HepG2 (cell line): ENCODE results near the gene NR0B1. TPM values are rescaled to one million over a fixed set of nuclear protein-coding genes. Genes with fewer than 3 reads are reported as not detected.

ENCODE experiments used
- ATAD3A ChIP-seq: sonication (generic); formaldehyde crosslinking; IDR thresholded peaks from 2 replicates; pipeline ENCODE4 v1.4.0; 2020; ENCODE audit warnings: missing genetic modification reagents
- CBX5 ChIP-seq: sonication (generic); formaldehyde crosslinking; IDR thresholded peaks from 2 replicates; pipeline ENCODE4 v1.4.0; 2020; ENCODE audit warnings: missing genetic modification reagents, borderline replicate concordance
- CREB1 ChIP-seq, 2 experiments: fragments of 450-650 bp in 1 of 2; IDR thresholded peaks; 2 replicates each; pipeline ENCODE4 v1.6.1; 2016 to 2017; ENCODE audit warnings: control low read depth in 1 of 2, mild to moderate bottlenecking in 1 of 2, missing compliant biosample characterization in 1 of 2, missing genetic modification characterization in 1 of 2
- FOXA3 ChIP-seq: IDR thresholded peaks from 2 replicates; pipeline ENCODE4 v1.6.1; 2016; ENCODE audit warnings: missing genetic modification reagents, missing compliant biosample characterization
- HMG20A ChIP-seq: IDR thresholded peaks from 2 replicates; pipeline ENCODE4 v1.6.1; 2016; ENCODE audit warnings: borderline replicate concordance
- ISL2 ChIP-seq: sonication (generic); formaldehyde crosslinking; IDR thresholded peaks from 2 replicates; pipeline ENCODE4 v1.5.0; 2020; ENCODE audit warnings: missing genetic modification reagents
- JUNB ChIP-seq: sonication (generic); formaldehyde crosslinking; IDR thresholded peaks from 2 replicates; pipeline ENCODE4 v1.8.0; 2022; ENCODE audit warnings: missing genetic modification reagents, mild to moderate bottlenecking, borderline replicate concordance
- JUND ChIP-seq: sonication (generic); formaldehyde crosslinking; IDR thresholded peaks from 2 replicates; pipeline ENCODE4 v1.8.0; 2022; ENCODE audit warnings: mild to moderate bottlenecking, missing genetic modification reagents
- MTF1 ChIP-seq: sonication (generic); formaldehyde crosslinking; IDR thresholded peaks from 2 replicates; pipeline ENCODE4 v1.5.0; 2020; ENCODE audit warnings: missing genetic modification reagents
- NCOA2 ChIP-seq: sonication (generic); formaldehyde crosslinking; IDR thresholded peaks from 2 replicates; pipeline ENCODE4 v1.8.0; 2022; ENCODE audit warnings: inconsistent platforms
- NFE2L1 ChIP-seq: sonication (generic); formaldehyde crosslinking; IDR thresholded peaks from 2 replicates; pipeline ENCODE4 v1.4.0; 2020; ENCODE audit warnings: missing genetic modification reagents, mild to moderate bottlenecking, borderline replicate concordance
- RARA ChIP-seq: IDR thresholded peaks from 2 replicates; pipeline ENCODE4 v1.6.1; 2016; ENCODE audit warnings: missing genetic modification reagents, missing compliant biosample characterization
- SALL1 ChIP-seq: sonication (generic); formaldehyde crosslinking; IDR thresholded peaks from 2 replicates; pipeline ENCODE4 v1.8.0; 2022; ENCODE audit warnings: mild to moderate bottlenecking, missing genetic modification reagents
- SOX5 ChIP-seq: IDR thresholded peaks from 2 replicates; pipeline ENCODE4 v1.6.1; 2016; ENCODE audit warnings: borderline replicate concordance
- TBX2 ChIP-seq: sonication (generic); formaldehyde crosslinking; IDR thresholded peaks from 2 replicates; pipeline ENCODE4 v1.5.0; 2020; ENCODE audit warnings: missing genetic modification reagents, mild to moderate bottlenecking, borderline replicate concordance
- ZNF205 ChIP-seq: IDR thresholded peaks from 2 replicates; pipeline ENCODE4 v1.6.1; 2018; ENCODE audit warnings: missing biosample characterization, missing genetic modification reagents
- ZNF382 ChIP-seq: sonication (generic); formaldehyde crosslinking; IDR thresholded peaks from 2 replicates; pipeline ENCODE4 v1.5.0; 2020; ENCODE audit warnings: missing genetic modification reagents, mild to moderate bottlenecking, borderline replicate concordance
- polyA plus RNA-seq, 8 experiments: library from polyadenylated mRNA; depleted of rRNA in 3 of 8; stranded (reverse) in 7 of 8; unstranded in 1 of 8; fragments of >200 nt; fragmentation: Illumina TruSeq in 4 of 8; extraction: Trizol in 4 of 8; gene quantifications; 2 replicates each; pipeline versions ENCODE4 v1.2.1 to v1.2.3, GENCODE V29; 2011 to 2016; ENCODE audit warnings: low read depth in 4 of 8, missing spikeins in 1 of 8, mixed read lengths in 1 of 8; ENCODE audit not compliant: insufficient read depth in 1 of 8
- total RNA-seq, 5 experiments: library from RNA; depleted of rRNA; stranded (reverse); fragments of >200 nt; fragmentation: Illumina TruSeq; extraction: Trizol; gene quantifications; 2 replicates each; pipeline ENCODE4 v1.2.3, GENCODE V29; 2016; ENCODE audit warnings: low read depth in 1 of 5
- TF ChIP-seq, protein P1 (sequence below): IDR thresholded peaks from 2 replicates; pipeline ENCODE4 v1.6.1; 2016; ENCODE audit warnings: low read depth
- TF ChIP-seq, protein P2 (sequence below): sonication (generic); formaldehyde crosslinking; IDR thresholded peaks from 2 replicates; pipeline ENCODE4 v1.4.0; 2020; ENCODE audit warnings: missing genetic modification reagents, borderline replicate concordance
- TF ChIP-seq, protein P3 (sequence below): sonication (generic); formaldehyde crosslinking; IDR thresholded peaks from 2 replicates; pipeline ENCODE4 v1.5.1; 2020; ENCODE audit warnings: mild to moderate bottlenecking, missing genetic modification reagents, borderline replicate concordance

Gene NR0B1
- total and polyA plus RNA-seq, 2 of the 13 experiments (the other 11 are each of a cell fraction or from before 2014, with no cell fraction given) = not detected

DNA sequence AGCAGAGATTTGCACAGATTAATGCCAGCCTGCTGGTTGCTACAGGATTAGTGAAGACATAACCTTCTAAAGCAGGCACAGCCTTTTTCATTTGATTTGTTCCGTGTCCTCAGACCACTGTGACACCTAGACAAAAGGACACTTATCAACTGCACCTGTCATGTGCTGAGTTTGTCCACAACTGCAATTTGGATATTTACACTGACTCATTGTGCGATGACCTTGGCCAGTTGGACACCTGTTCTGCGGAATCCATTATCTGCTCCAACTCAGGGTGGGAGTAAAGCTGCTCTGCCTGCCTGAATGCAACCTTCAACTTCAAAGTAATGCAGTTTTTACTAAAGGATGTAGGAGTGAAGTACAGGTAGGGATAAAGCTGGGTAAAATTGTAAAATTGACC lies 4.1 kb upstream of the NR0B1 start (continued):
- peak; percentile 80 for TF ChIP-seq FOXA3 (CRISPR knock-in tag)
- TF ChIP-seq JUNB (CRISPR knock-in tag) = peak; percentile 52; the same call in 1 of the 2 replicates
- peak; percentile 52; the same call in 1 of the 2 replicates for TF ChIP-seq CBX5 (CRISPR knock-in tag)
- TF ChIP-seq, protein P1, sequence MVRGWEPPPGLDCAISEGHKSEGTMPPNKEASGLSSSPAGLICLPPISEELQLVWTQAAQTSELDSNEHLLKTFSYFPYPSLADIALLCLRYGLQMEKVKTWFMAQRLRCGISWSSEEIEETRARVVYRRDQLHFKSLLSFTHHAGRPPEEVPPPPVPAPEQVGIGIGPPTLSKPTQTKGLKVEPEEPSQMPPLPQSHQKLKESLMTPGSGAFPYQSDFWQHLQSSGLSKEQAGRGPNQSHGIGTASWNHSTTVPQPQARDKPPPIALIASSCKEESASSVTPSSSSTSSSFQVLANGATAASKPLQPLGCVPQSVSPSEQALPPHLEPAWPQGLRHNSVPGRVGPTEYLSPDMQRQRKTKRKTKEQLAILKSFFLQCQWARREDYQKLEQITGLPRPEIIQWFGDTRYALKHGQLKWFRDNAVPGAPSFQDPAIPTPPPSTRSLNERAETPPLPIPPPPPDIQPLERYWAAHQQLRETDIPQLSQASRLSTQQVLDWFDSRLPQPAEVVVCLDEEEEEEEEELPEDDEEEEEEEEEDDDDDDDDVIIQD (CRISPR knock-in tag) = 0 out of 2 replicates have a peak, but pooled peaks have one; percentile 14
- TF ChIP-seq TBX2 = peak; percentile 86
- TF ChIP-seq MTF1 = no peak
- TF ChIP-seq, protein P2, sequence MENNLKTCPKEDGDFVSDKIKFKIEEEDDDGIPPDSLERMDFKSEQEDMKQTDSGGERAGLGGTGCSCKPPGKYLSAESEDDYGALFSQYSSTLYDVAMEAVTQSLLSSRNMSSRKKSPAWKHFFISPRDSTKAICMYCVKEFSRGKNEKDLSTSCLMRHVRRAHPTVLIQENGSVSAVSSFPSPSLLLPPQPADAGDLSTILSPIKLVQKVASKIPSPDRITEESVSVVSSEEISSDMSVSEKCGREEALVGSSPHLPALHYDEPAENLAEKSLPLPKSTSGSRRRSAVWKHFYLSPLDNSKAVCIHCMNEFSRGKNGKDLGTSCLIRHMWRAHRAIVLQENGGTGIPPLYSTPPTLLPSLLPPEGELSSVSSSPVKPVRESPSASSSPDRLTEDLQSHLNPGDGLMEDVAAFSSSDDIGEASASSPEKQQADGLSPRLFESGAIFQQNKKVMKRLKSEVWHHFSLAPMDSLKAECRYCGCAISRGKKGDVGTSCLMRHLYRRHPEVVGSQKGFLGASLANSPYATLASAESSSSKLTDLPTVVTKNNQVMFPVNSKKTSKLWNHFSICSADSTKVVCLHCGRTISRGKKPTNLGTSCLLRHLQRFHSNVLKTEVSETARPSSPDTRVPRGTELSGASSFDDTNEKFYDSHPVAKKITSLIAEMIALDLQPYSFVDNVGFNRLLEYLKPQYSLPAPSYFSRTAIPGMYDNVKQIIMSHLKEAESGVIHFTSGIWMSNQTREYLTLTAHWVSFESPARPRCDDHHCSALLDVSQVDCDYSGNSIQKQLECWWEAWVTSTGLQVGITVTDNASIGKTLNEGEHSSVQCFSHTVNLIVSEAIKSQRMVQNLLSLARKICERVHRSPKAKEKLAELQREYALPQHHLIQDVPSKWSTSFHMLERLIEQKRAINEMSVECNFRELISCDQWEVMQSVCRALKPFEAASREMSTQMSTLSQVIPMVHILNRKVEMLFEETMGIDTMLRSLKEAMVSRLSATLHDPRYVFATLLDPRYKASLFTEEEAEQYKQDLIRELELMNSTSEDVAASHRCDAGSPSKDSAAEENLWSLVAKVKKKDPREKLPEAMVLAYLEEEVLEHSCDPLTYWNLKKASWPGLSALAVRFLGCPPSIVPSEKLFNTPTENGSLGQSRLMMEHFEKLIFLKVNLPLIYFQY (CRISPR knock-in tag) = no peak
- TF ChIP-seq NFE2L1 (CRISPR knock-in tag) = no peak
- TF ChIP-seq ISL2 (CRISPR knock-in tag) = peak; percentile 64; the same call in 1 of the 2 replicates
- TF ChIP-seq ZNF382 (CRISPR knock-in tag) = no peak
- peak; percentile 52; the same call in 1 of the 2 replicates for TF ChIP-seq SALL1 (CRISPR knock-in tag)
- no peak for TF ChIP-seq ATAD3A (CRISPR knock-in tag)
- no peak for TF ChIP-seq CREB1 (IDR thresholded peaks at IDR 0.05)
- TF ChIP-seq CREB1 (CRISPR knock-in tag; IDR thresholded peaks at IDR 0.05) = peak; percentile 24; the same call in 1 of the 2 replicates
- TF ChIP-seq ZNF205 (CRISPR knock-in tag) = 0 out of 2 replicates have a peak, but pooled peaks have one; percentile 38
- peak; percentile 54; the same call in 1 of the 2 replicates for TF ChIP-seq JUND (CRISPR knock-in tag)
- TF ChIP-seq, protein P3, sequence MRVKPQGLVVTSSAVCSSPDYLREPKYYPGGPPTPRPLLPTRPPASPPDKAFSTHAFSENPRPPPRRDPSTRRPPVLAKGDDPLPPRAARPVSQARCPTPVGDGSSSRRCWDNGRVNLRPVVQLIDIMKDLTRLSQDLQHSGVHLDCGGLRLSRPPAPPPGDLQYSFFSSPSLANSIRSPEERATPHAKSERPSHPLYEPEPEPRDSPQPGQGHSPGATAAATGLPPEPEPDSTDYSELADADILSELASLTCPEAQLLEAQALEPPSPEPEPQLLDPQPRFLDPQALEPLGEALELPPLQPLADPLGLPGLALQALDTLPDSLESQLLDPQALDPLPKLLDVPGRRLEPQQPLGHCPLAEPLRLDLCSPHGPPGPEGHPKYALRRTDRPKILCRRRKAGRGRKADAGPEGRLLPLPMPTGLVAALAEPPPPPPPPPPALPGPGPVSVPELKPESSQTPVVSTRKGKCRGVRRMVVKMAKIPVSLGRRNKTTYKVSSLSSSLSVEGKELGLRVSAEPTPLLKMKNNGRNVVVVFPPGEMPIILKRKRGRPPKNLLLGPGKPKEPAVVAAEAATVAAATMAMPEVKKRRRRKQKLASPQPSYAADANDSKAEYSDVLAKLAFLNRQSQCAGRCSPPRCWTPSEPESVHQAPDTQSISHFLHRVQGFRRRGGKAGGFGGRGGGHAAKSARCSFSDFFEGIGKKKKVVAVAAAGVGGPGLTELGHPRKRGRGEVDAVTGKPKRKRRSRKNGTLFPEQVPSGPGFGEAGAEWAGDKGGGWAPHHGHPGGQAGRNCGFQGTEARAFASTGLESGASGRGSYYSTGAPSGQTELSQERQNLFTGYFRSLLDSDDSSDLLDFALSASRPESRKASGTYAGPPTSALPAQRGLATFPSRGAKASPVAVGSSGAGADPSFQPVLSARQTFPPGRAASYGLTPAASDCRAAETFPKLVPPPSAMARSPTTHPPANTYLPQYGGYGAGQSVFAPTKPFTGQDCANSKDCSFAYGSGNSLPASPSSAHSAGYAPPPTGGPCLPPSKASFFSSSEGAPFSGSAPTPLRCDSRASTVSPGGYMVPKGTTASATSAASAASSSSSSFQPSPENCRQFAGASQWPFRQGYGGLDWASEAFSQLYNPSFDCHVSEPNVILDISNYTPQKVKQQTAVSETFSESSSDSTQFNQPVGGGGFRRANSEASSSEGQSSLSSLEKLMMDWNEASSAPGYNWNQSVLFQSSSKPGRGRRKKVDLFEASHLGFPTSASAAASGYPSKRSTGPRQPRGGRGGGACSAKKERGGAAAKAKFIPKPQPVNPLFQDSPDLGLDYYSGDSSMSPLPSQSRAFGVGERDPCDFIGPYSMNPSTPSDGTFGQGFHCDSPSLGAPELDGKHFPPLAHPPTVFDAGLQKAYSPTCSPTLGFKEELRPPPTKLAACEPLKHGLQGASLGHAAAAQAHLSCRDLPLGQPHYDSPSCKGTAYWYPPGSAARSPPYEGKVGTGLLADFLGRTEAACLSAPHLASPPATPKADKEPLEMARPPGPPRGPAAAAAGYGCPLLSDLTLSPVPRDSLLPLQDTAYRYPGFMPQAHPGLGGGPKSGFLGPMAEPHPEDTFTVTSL (CRISPR knock-in tag) = peak; percentile 78; the same call in 1 of the 2 replicates
- TF ChIP-seq HMG20A (CRISPR knock-in tag) = peak; percentile 35; the same call in 1 of the 2 replicates
- TF ChIP-seq SOX5 (CRISPR knock-in tag) = peak; percentile 97
- TF ChIP-seq NCOA2 (CRISPR knock-in tag) = peak; percentile 73; the same call in 1 of the 2 replicates
- peak; percentile 25; the same call in 1 of the 2 replicates for TF ChIP-seq RARA (CRISPR knock-in tag)
